Endothelial cell of umbilical vein (primary cell): ENCODE data around the gene SEC63. TPM values are rescaled to one million over a fixed set of nuclear protein-coding genes. Genes with fewer than 3 reads are reported as not detected.

Source experiments
- BruUV-seq: library from RNA; stranded (reverse); fragments of 400-500 nt; replicated peaks from 2 replicates; lab custom pipeline; 2021; lab: Mats Ljungman, UMichigan
- CTCF ChIA-PET: fragments of 300-600, 350-600 bp; sonication (Branson Sonifier 250); formaldehyde crosslinking; loops from one replicate; lab custom pipeline; 2021; ENCODE audit warnings: antibody characterized with exemption, inconsistent platforms; lab: Charles Lee
- POLR2A ChIA-PET: fragments of 300-600, 350-600 bp; sonication (Branson Sonifier 250); formaldehyde crosslinking; loops from one replicate; lab custom pipeline; 2021; ENCODE audit warnings: antibody characterized with exemption, inconsistent platforms; lab: Charles Lee
- DNase-seq: peaks from one replicate; pipeline ENCODE4 v3.0.0-alpha.2; 2011; ENCODE audit warnings: low read depth, low spot score
- FAIRE-seq: peaks from 2 replicates; lab custom pipeline; 2011; peaks lifted over from hg19 to GRCh38; lab: Jason Lieb, UNC
- H2AFZ ChIP-seq: 2 replicates; pipeline ENCODE4 v1.6.0; 2012; ENCODE audit warnings: low read depth, low read length, control low read depth, inconsistent platforms
- H3K27ac ChIP-seq: 2 replicates; pipeline ENCODE4 v1.5.1; 2011; ENCODE audit warnings: low read depth, mild to moderate bottlenecking, control low read depth, low read length, moderate library complexity; ENCODE audit not compliant: insufficient read depth
- H3K27me3 ChIP-seq, 2 experiments: 2 replicates each; pipeline versions ENCODE4 v1.6.0 to v1.6.1; 2011; ENCODE audit warnings: low read length in 2 of 2, mixed read lengths in 1 of 2; ENCODE audit not compliant: control insufficient read depth in 2 of 2, insufficient read depth in 2 of 2
- H3K36me3 ChIP-seq, 2 experiments: 2 replicates in 1 of 2; 3 replicates in 1 of 2; pipeline ENCODE4 v1.5.1; 2011; ENCODE audit warnings: low read length in 2 of 2, mild to moderate bottlenecking in 1 of 2, moderate library complexity in 1 of 2; ENCODE audit not compliant: control insufficient read depth in 2 of 2, insufficient read depth in 2 of 2; ENCODE audit errors: extremely low read depth in 1 of 2
- H3K4me1 ChIP-seq: 3 replicates; pipeline ENCODE4 v1.5.1; 2011; ENCODE audit warnings: mild to moderate bottlenecking, low read length; ENCODE audit not compliant: control insufficient read depth, insufficient read depth; ENCODE audit errors: extremely low read depth
- H3K4me2 ChIP-seq: 2 replicates; pipeline ENCODE4 v1.6.1; 2011; ENCODE audit warnings: low read length, control low read depth, mixed read lengths; ENCODE audit not compliant: insufficient read depth
- H3K4me3 ChIP-seq, 3 experiments: fragments of 200-600 bp in 1 of 3; sonication (generic), shearing (Covaris generic) in 1 of 3; replicated peaks in 1 of 3; 2 replicates each; pipeline ENCODE4 v1.5.1; 2011 to 2016; ENCODE audit warnings: control low read depth in 3 of 3, low read length in 3 of 3, mild to moderate bottlenecking in 2 of 3, inconsistent platforms in 1 of 3, low read depth in 1 of 3, moderate library complexity in 1 of 3; ENCODE audit not compliant: insufficient read depth in 1 of 3
- H3K79me2 ChIP-seq: 2 replicates; pipeline ENCODE4 v1.6.0; 2012; ENCODE audit warnings: low read length, inconsistent platforms; ENCODE audit not compliant: control insufficient read depth, insufficient read depth
- H3K9ac ChIP-seq: replicated peaks from 2 replicates; pipeline ENCODE3; 2011; ENCODE audit warnings: low read length, control low read depth; ENCODE audit not compliant: insufficient read depth; ENCODE audit errors: extremely low read depth
- H3K9me1 ChIP-seq: replicated peaks from 3 replicates; pipeline ENCODE4 v1.6.0; 2011; ENCODE audit warnings: mild to moderate bottlenecking, low read length; ENCODE audit not compliant: control insufficient read depth, insufficient read depth; ENCODE audit errors: extremely low read depth
- H3K9me3 ChIP-seq: replicated peaks from 2 replicates; pipeline ENCODE4 v1.5.1; 2012; ENCODE audit warnings: low read length, inconsistent platforms; ENCODE audit not compliant: control insufficient read depth, insufficient read depth
- H4K20me1 ChIP-seq: replicated peaks from 2 replicates; pipeline ENCODE3; 2011; ENCODE audit warnings: mild to moderate bottlenecking, low read length; ENCODE audit not compliant: control insufficient read depth, insufficient read depth; ENCODE audit errors: extremely low read depth
- CTCF ChIP-seq, 2 donors: IDR thresholded peaks; 1 replicate in 1 of 2; 2 replicates in 1 of 2; pipeline ENCODE4 v1.5.1; 2011; ENCODE audit warnings: low read length in 2 of 2, mild to moderate bottlenecking in 2 of 2, moderate library complexity in 2 of 2, control low read depth in 1 of 2, inconsistent platforms in 1 of 2, low read depth in 1 of 2; ENCODE audit not compliant: insufficient read depth in 1 of 2; ENCODE audit errors: extremely low read depth in 1 of 2
- EZH2 ChIP-seq: IDR thresholded peaks from 2 replicates; pipeline ENCODE4 v1.6.1; 2012; ENCODE audit warnings: borderline replicate concordance, low read depth, mild to moderate bottlenecking, moderate library complexity, low read length, inconsistent platforms; ENCODE audit not compliant: severe bottlenecking
- FOS ChIP-seq: IDR thresholded peaks from 2 replicates; pipeline ENCODE4 v1.6.1; 2011; ENCODE audit warnings: mild to moderate bottlenecking, low read length, moderate library complexity, borderline replicate concordance; ENCODE audit not compliant: insufficient read depth
- GATA2 ChIP-seq: IDR thresholded peaks from 2 replicates; pipeline ENCODE4 v1.7.0; 2011; ENCODE audit warnings: low read depth, mild to moderate bottlenecking, moderate library complexity, mixed read lengths, low read length; ENCODE audit not compliant: insufficient read length, insufficient read depth
- JUN ChIP-seq: IDR thresholded peaks from 2 replicates; pipeline ENCODE4 v1.6.1; 2011; ENCODE audit warnings: borderline replicate concordance, low read depth; ENCODE audit not compliant: insufficient read length, insufficient read depth
- MAX ChIP-seq: IDR thresholded peaks from 2 replicates; pipeline ENCODE4 v1.6.1; 2011; ENCODE audit not compliant: insufficient read depth, insufficient read length
- MYC ChIP-seq: IDR thresholded peaks from one replicate; pipeline ENCODE4 v1.6.1; 2011; ENCODE audit warnings: mild to moderate bottlenecking, low read depth, low read length
- POLR2A ChIP-seq: IDR thresholded peaks from 2 replicates; pipeline ENCODE4 v1.6.1; 2012; ENCODE audit warnings: low read depth, mild to moderate bottlenecking, control low read depth, low read length
- POLR2AphosphoS5 ChIP-seq: IDR thresholded peaks from 2 replicates; pipeline ENCODE4 v1.6.1; 2012; ENCODE audit warnings: low read depth, mild to moderate bottlenecking, control low read depth, low read length, moderate library complexity; ENCODE audit not compliant: insufficient read depth
- dilution Hi-C: fragments of 300-500 bp; cut with MboI; formaldehyde crosslinking; loops from one replicate; pipeline ENCODE4 v1.15.0; 2019; ENCODE audit warnings: low sequenced_read_pairs; ENCODE audit not compliant: extremely low pct_ligation_motif_present
- intact Hi-C: fragments of 100-400 bp; cut with micrococcal nuclease; formaldehyde crosslinking; loops from one replicate; pipeline ENCODE4 v1.10.0; 2022
- polyA plus RNA-seq, 4 experiments: library from polyadenylated mRNA; depleted of rRNA in 3 of 4; stranded (reverse) in 3 of 4; unstranded in 1 of 4; fragments of >200 nt; gene quantifications; 2 replicates each; pipeline versions ENCODE4 v1.2.1 to v1.2.3, GENCODE V29; 2011 to 2012; ENCODE audit warnings: missing spikeins in 1 of 4
- total RNA-seq: library from RNA; stranded (reverse); gene quantifications from 2 replicates; pipeline ENCODE4 v1.2.3, GENCODE V29; 2021

The SEC63 gene
- total and polyA plus RNA-seq, 2 donors (not counting 3 experiments of a cell fraction or from before 2014, with no cell fraction given): 14.8 to 132 TPM

GRCh38 chr6:107864226-107865127 is 93.5 kb downstream of the SEC63 start:
- TF ChIP-seq EZH2: no peak
- no peak for TF ChIP-seq POLR2AphosphoS5
- TF ChIP-seq POLR2A: no peak
- no peak for TF ChIP-seq MAX
- TF ChIP-seq JUN: no peak
- no peak for TF ChIP-seq FOS
- TF ChIP-seq MYC: no peak
- no peak for TF ChIP-seq CTCF (IDR thresholded peaks at IDR 0.05; ENCODE audit: extremely low read depth in 1 of 2, insufficient read depth in 1 of 2, low read depth in 1 of 2, low read length in 2 of 2)
- TF ChIP-seq GATA2: no peak
- no peaks in the 10 kb centered on the region for H3K9me1 ChIP-seq
- H3K4me1 ChIP-seq: no peaks in the 10 kb centered on the region
- no peak overlapping the region for H3K4me2 ChIP-seq
- no peak for DNase-seq
- peak; percentile 26 for FAIRE-seq
- H3K79me2 ChIP-seq: no peaks in the 10 kb centered on the region
- H2AFZ ChIP-seq: no peak overlapping the region
- BruUV-seq: TSS peak; percentile 11
- no peaks in the 10 kb centered on the region for H4K20me1 ChIP-seq
- H3K4me3 ChIP-seq: no peak overlapping the region
- CTCF ChIA-PET: interaction anchor here (0.7 to 1.2 kb wide), 3 partner anchors 16 to 1473 kb away, joined by 3 to 7 read pairs (median 3); no protein-coding TSS in a partner anchor
- no peaks in the 10 kb centered on the region for H3K9me3 ChIP-seq
- H3K27me3 ChIP-seq: peaks cover 0 to 3% of the 10 kb centered on the region in 2 experiments
- intact Hi-C loops: loop anchor here (1.0 kb wide), 1 partner anchor 16 kb away; no protein-coding TSS in a partner anchor
- no peak overlapping the region for H3K9ac ChIP-seq
- POLR2A ChIA-PET: no interaction called here
- dilution Hi-C loops: no loop called here
- H3K27ac ChIP-seq: no peak overlapping the region
- H3K36me3 ChIP-seq: no peaks in the 10 kb centered on the region
